A549 treated with AZD2906 at 1 μM for 4 hours (cell line): ENCODE measurements around the gene SKA2. TPM values are rescaled to one million over a fixed set of nuclear protein-coding genes. Genes with fewer than 3 reads are reported as not detected.

Source experiments
- total RNA-seq: library from RNA; stranded (reverse); fragments of 200-300 nt; extraction: Qiagen RNA extraction; gene quantifications from 5 replicates; pipeline ENCODE4 v1.2.3, GENCODE V29; 2022

Gene SKA2, protein sequence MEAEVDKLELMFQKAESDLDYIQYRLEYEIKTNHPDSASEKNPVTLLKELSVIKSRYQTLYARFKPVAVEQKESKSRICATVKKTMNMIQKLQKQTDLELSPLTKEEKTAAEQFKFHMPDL
- 86.0 to 161 TPM (median 89.5 TPM) in 5 replicates for total RNA-seq

DNA sequence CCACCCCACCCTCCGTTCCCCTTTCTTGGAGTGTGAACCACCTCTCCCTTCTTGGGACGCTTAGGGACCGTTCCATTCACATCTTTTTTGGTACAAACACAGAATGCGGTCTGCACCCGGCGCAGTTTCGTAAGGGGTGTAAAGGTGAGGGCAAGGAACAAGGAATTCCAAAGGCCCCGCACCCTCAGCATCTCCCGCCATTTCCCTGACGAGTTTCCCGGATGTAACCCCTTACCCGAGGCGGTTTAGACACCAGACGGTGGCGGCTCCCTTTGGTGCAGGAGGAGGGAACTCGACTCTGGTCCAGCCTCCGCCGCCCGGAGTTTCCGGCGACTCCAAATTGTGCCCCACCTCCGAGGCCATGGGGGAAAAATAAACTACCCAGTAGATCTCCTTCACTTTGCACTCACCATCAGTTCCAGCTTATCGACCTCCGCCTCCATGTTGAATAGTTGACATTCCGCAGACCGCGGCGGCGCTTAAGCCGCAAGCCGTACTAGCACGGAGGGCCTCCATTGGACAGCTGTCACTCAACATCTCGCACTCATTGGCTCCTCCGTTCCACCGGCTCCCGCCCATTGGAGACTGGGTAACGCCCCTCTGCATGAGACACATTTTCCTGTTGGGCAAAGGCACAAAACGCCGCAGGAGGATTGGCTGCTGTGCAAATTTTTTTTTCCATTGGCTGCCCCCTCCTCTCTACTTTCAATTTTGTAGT, at the start of gene SKA2:
SKA2 (minus strand) TSS at position 466 of the 718 bp plus-strand sequence; CDS start at position 443, 23 bp downstream.

DNA sequence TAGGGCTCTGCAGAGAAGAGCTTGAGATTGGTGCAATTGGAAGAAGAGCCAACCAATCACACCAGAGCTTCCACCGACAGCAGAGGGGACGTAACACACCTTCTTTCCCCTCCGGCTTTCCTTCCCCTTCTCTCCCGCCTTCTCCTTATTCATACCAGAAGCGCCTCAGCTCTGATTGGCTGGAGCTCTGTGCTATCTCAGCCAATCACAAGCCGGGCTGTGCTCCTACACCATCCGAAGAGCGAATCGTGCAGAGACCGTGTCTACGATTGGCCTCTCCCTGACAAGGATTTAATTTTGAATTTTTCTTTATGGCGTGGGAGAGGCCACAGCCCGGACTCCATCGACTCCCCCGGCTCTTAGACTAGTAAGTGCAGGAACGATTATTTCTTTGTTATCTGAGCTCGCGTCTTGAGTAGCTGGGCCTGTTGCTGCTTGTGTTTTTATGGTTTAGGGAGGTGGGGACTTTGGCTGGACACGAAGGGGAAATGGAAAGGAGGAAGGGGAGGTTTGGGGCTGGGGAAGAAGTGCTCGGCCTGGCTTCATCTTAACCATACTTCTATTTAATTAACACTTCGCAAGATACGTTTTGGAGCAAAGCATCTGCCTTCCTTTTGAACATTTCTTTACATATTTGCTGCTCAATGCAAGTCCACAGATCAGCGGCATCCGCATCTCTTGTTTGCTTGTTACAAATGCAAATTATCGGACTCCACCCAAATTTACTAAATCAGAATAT, 622 bp upstream of the SKA2 start, which contains the start of gene PRR11:
PRR11 (plus strand) TSS at position 308 of the 739 bp plus-strand sequence. CDS start 14,007 bp downstream, outside the sequence.

DNA sequence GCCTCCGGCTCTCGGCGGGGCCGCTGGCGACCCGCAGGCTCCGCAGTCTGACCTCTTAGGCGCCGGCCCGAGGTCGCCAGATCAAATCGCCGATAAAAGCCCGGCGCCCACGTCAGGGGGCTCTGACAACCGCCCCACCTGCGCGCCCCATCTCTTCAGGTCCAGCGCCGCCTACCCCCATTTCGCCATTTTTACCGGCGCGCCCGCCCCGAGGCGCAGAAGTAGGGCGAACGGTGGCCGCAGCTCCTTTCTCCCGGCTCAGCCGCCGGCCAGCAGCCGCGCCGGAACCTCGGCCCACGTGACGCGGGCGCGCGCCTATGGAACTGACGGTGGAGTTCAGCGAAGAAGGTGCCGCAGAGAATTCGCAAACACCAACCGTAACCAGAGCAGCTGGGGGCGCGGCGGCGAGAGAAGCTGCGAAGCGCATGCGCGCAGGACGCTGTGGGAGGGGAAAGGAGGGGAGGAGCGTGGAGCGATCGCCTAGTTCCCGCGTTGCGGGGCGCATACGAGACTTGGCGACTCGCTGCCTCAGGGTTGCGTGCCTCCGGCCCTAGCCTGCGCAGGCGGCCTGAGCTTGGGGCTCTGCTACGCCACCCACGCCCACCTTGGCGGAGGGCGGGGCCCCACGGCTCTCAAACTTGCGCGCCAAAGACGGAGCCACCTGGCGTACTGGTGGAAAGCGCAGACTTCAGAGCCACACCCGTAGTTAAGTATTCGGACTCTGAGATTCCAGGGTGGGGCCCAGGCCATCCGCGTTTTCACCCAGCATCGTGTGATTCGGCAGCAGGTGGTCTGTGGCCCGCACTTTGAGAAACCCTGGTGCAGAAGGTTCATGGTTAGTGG, 48.3 kb downstream of the SKA2 start, which contains the start of gene TRIM37:
TRIM37 (minus strand) TSS at position 418 of the 843 bp plus-strand sequence. CDS start 419 bp downstream, outside the sequence.

Other genes with a start within 250 kb of the SKA2 start
- gene TRIM37, start 48.3 kb downstream of the SKA2 start, total RNA-seq, result 18.5 to 25.5 TPM (median 21.4 TPM) in 5 replicates
- 44.1 to 58.6 TPM (median 52.5 TPM) in 5 replicates for gene PRR11, start 560 bp upstream of the SKA2 start, total RNA-seq
- 25.0 to 32.7 TPM (median 26.1 TPM) in 5 replicates for gene SMG8, start 54.8 kb upstream of the SKA2 start, total RNA-seq
- gene GDPD1, start 65.3 kb upstream of the SKA2 start, total RNA-seq, result 0.37 to 0.77 TPM (median 0.48 TPM) in 5 replicates
- gene YPEL2, start 176.5 kb upstream of the SKA2 start, total RNA-seq, result 1.5 to 2.8 TPM (median 2.6 TPM) in 5 replicates